ENCODE measurements around the gene CDC14A. TPM values are rescaled to one million over a fixed set of nuclear protein-coding genes. Genes with fewer than 3 reads are reported as not detected.

The CDC14A gene
- total RNA-seq, 1 donor from 2014 or later: 12.9 TPM

DNA sequence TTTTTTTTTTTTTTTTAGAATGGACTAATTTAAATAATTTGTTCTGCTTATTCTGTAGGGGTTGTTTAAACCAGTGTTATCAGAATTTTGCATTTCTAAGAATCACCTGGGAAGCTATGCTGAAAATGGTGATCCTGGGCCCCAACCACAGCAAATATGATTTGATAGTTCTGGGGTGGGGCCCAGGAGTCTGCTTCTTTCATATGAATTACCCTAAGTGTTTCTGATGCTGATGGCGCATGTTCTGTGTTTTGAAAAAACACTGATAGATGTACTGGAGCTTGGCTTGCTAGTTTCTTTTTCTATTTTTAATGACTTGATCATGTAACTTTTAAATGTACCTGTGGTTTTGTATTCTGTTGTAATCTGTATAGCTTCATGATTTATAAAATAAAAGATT lies 89.3 kb downstream of the CDC14A start:
- no peaks in the 10 kb centered on the region for H3K9me3 Mint-ChIP-seq (ENCODE audit: unreplicated experiment)
- TF ChIP-seq, protein P1, sequence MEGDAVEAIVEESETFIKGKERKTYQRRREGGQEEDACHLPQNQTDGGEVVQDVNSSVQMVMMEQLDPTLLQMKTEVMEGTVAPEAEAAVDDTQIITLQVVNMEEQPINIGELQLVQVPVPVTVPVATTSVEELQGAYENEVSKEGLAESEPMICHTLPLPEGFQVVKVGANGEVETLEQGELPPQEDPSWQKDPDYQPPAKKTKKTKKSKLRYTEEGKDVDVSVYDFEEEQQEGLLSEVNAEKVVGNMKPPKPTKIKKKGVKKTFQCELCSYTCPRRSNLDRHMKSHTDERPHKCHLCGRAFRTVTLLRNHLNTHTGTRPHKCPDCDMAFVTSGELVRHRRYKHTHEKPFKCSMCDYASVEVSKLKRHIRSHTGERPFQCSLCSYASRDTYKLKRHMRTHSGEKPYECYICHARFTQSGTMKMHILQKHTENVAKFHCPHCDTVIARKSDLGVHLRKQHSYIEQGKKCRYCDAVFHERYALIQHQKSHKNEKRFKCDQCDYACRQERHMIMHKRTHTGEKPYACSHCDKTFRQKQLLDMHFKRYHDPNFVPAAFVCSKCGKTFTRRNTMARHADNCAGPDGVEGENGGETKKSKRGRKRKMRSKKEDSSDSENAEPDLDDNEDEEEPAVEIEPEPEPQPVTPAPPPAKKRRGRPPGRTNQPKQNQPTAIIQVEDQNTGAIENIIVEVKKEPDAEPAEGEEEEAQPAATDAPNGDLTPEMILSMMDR (IDR thresholded peaks at IDR 0.05; ENCODE audit: unreplicated experiment): no peak
- peaks cover 1% of the 10 kb centered on the region for H3K27me3 Mint-ChIP-seq (ENCODE audit: unreplicated experiment)
- no peak for DNase-seq (ENCODE audit: low spot score)
- peaks cover 38% of the 10 kb centered on the region for H3K4me1 Mint-ChIP-seq (ENCODE audit: unreplicated experiment)
- H3K27ac Mint-ChIP-seq (ENCODE audit: unreplicated experiment): no peak overlapping the region
- H3K4me3 Mint-ChIP-seq (ENCODE audit: unreplicated experiment): no peak overlapping the region
- peaks cover 4% of the 10 kb centered on the region for H3K36me3 Mint-ChIP-seq (ENCODE audit: low read depth, unreplicated experiment)

DNA sequence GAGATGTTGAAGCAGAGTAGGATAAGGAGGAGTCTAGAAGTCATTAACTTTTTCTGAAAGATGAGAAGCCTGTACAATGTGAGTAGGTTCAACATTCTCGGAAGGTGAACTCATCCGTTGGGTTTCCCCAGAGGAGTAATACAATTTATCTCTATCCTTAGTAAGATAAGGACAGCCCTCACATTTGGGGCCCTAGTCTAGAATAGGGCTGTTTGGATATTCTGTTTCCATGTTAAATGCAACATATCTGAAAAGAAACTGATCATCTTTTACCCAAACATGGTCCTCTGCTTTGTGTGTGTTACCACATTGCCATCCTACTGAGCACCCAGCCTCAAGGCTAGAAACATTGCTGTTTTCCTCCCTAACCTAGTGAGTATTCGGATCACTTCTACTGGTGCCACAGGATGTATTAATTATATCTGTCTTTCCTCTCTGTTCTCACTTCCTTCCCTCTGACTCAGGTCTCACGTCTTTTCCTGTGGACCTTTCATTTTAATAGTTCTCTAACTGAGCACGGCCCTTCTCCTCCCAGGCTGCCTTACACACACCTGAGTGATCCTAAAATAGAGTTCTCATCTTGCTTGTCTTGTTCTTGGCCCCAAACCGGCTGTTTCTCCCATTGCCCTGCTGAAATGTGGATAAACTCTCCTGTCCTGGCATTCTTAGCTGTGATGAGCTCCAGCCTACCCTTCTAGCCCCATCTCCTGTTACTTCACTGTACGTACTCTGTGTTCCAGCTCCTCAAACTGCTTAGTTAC lies 91.7 kb downstream of the CDC14A start:
- Mint-ChIP-seq H3K4me3 (ENCODE audit: unreplicated experiment) (peak overlapping the region; percentile 18), H3K27ac (ENCODE audit: unreplicated experiment) (peak overlapping the region; percentile 87), H3K4me1 (ENCODE audit: unreplicated experiment) (peaks cover 35% of the 10 kb centered on the region), H3K27me3 (ENCODE audit: unreplicated experiment) (peaks cover 1% of the 10 kb centered on the region), H3K9me3 (ENCODE audit: unreplicated experiment) (no peaks in the 10 kb centered on the region), H3K36me3 (ENCODE audit: low read depth, unreplicated experiment) (peaks cover 4% of the 10 kb centered on the region)
- TF ChIP-seq, protein P1 (IDR thresholded peaks at IDR 0.05; ENCODE audit: unreplicated experiment): no peak
- DNase-seq (ENCODE audit: low spot score): no peak

DNA sequence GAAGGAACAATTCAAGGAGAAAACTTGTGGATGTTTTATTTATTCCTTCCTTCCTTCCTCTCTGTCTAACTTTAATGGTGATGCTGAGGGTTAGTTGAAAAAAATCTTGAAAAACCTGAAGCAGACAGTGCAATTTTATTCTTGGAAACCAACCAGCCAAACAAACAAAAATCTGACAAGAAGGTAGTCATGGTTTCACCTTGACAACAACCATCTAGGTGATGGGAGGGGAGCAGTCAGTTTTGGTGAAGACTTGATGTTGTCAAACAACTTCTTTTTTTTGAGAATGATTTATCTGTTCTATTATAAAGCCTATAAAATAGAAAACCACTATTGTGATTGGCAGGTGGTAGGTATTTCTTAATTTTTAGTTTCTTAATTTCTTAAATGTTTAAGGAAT lies 93.3 kb downstream of the CDC14A start:
- DNase-seq (ENCODE audit: low spot score): no peak
- H3K36me3 Mint-ChIP-seq (ENCODE audit: low read depth, unreplicated experiment): peaks cover 4% of the 10 kb centered on the region
- H3K4me1 Mint-ChIP-seq (ENCODE audit: unreplicated experiment): peaks cover 26% of the 10 kb centered on the region
- TF ChIP-seq, protein P1 (IDR thresholded peaks at IDR 0.05; ENCODE audit: unreplicated experiment): no peak
- no peak overlapping the region for H3K4me3 Mint-ChIP-seq (ENCODE audit: unreplicated experiment)
- peak overlapping the region; percentile 90 for H3K27ac Mint-ChIP-seq (ENCODE audit: unreplicated experiment)
- H3K9me3 Mint-ChIP-seq (ENCODE audit: unreplicated experiment): no peaks in the 10 kb centered on the region
- H3K27me3 Mint-ChIP-seq (ENCODE audit: unreplicated experiment): peaks cover 1% of the 10 kb centered on the region

DNA sequence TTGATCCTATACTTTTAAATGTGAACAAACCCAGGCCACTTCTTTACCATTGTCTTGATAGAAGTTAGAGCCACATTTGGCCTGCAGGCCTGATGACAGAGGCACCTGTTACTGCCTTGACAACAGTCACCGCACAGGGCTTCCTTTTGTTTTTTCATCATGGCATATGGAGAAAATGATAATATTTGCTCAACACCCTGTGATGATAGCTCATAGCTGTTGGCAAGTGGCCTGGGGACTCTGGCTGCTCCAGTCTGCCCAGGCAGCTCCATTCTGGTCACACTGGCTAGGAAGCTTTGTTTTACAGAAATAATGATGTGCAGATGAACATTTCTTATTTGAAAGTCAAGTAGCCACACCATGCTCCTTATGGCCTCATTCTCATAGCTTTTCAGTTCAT lies 96.1 kb downstream of the CDC14A start:
- Mint-ChIP-seq H3K4me1 (ENCODE audit: unreplicated experiment) (peaks cover 25% of the 10 kb centered on the region), H3K9me3 (ENCODE audit: unreplicated experiment) (no peaks in the 10 kb centered on the region), H3K36me3 (ENCODE audit: low read depth, unreplicated experiment) (peaks cover 4% of the 10 kb centered on the region), H3K27me3 (ENCODE audit: unreplicated experiment) (peaks cover 1% of the 10 kb centered on the region), H3K4me3 (ENCODE audit: unreplicated experiment) (no peak overlapping the region), H3K27ac (ENCODE audit: unreplicated experiment) (no peak overlapping the region)
- no peak for DNase-seq (ENCODE audit: low spot score)
- TF ChIP-seq, protein P1 (IDR thresholded peaks at IDR 0.05; ENCODE audit: unreplicated experiment): no peak

DNA sequence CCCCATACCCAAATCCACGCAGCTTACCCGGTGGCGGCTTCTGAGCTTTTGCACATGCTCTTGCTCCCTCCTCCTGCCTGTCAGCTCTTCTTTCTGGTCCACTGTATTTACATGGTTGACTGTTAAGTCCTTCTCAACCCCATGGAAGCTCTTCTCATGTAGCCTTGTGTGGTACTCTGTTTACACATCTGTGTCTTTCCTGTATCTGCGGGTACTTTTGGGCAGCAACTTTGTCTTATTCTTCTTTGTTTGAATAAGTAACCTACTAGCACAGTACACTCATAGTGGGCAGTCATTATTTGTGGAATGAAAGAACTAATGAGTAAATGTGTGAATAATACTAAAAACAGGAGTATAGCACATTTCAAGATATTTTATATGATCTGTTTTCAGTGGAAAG lies 97.2 kb downstream of the CDC14A start:
- no peak overlapping the region for H3K4me3 Mint-ChIP-seq (ENCODE audit: unreplicated experiment)
- no peak overlapping the region for H3K27ac Mint-ChIP-seq (ENCODE audit: unreplicated experiment)
- no peaks in the 10 kb centered on the region for H3K9me3 Mint-ChIP-seq (ENCODE audit: unreplicated experiment)
- H3K4me1 Mint-ChIP-seq (ENCODE audit: unreplicated experiment): peaks cover 16% of the 10 kb centered on the region
- TF ChIP-seq, protein P1 (IDR thresholded peaks at IDR 0.05; ENCODE audit: unreplicated experiment): no peak
- no peak for DNase-seq (ENCODE audit: low spot score)
- peaks cover 2% of the 10 kb centered on the region for H3K36me3 Mint-ChIP-seq (ENCODE audit: low read depth, unreplicated experiment)
- peaks cover 1% of the 10 kb centered on the region for H3K27me3 Mint-ChIP-seq (ENCODE audit: unreplicated experiment)
